Panc1 (cell line): Measurements from ENCODE around the gene AHRR. TPM values are rescaled to one million over a fixed set of nuclear protein-coding genes. Genes with fewer than 3 reads are reported as not detected.

Source experiments
- ATAC-seq: fragments of 200-7000 bp; cut with Tn5 transposase; 2 replicates; pipeline ENCODE4 v1.9.1; 2020; ENCODE audit warnings: mild to moderate bottlenecking, moderate library complexity
- BruUV-seq: library from RNA; stranded (reverse); fragments of 400-500 nt; replicated peaks from 2 replicates; lab custom pipeline; 2021; lab: Mats Ljungman, UMichigan
- CTCF ChIA-PET: fragments of 300-600 bp; sonication (Branson Sonifier 250); formaldehyde crosslinking; loops from one replicate; lab custom pipeline; 2022; ENCODE audit warnings: antibody characterized with exemption; lab: Charles Lee
- POLR2A ChIA-PET: fragments of 300-600 bp; sonication (Branson Sonifier 250); formaldehyde crosslinking; loops from one replicate; lab custom pipeline; 2022; ENCODE audit warnings: antibody characterized with exemption; lab: Charles Lee
- DNase-seq: peaks from one replicate; pipeline ENCODE4 v3.0.0-alpha.2; 2010; ENCODE audit warnings: low read depth, low spot score
- H3K27ac ChIP-seq: 2 replicates; pipeline ENCODE4 v1.5.1; 2011; ENCODE audit warnings: mild to moderate bottlenecking, low read length, inconsistent platforms
- H3K27me3 ChIP-seq: fragments of 200-500 bp; sonication (Bioruptor generic); 2 replicates; pipeline ENCODE4 v1.6.0; 2014; ENCODE audit warnings: low read length, inconsistent platforms; ENCODE audit not compliant: control insufficient read depth, insufficient read depth
- H3K36me3 ChIP-seq: fragments of 200-500 bp; sonication (Bioruptor generic); 2 replicates; pipeline ENCODE4 v1.5.1; 2014; ENCODE audit warnings: inconsistent platforms, mild to moderate bottlenecking, low read length, moderate library complexity; ENCODE audit not compliant: control insufficient read depth, insufficient read depth
- H3K4me1 ChIP-seq: 2 replicates; pipeline ENCODE4 v1.5.1; 2011; ENCODE audit warnings: inconsistent platforms, mild to moderate bottlenecking, low read length, moderate library complexity; ENCODE audit not compliant: control insufficient read depth, insufficient read depth
- H3K4me3 ChIP-seq, 2 experiments: 2 replicates each; pipeline ENCODE4 v1.5.1; 2011 to 2012; ENCODE audit warnings: low read depth in 2 of 2, low read length in 2 of 2, mild to moderate bottlenecking in 2 of 2, inconsistent platforms in 1 of 2, moderate library complexity in 1 of 2
- H3K9me3 ChIP-seq: fragments of 200-500 bp; sonication (Bioruptor generic); 2 replicates; pipeline ENCODE4 v1.5.1; 2014; ENCODE audit warnings: low read depth, mild to moderate bottlenecking, inconsistent platforms, low read length, moderate library complexity; ENCODE audit not compliant: control insufficient read depth, insufficient read depth
- CTCF ChIP-seq: fragments of 450-650 bp; IDR thresholded peaks from 2 replicates; pipeline ENCODE4 v1.5.1; 2017; ENCODE audit warnings: mild to moderate bottlenecking
- POLR2AphosphoS5 ChIP-seq: IDR thresholded peaks from 2 replicates; pipeline ENCODE4 v1.6.1; 2012; ENCODE audit warnings: mild to moderate bottlenecking, low read depth, low read length, moderate library complexity
- SIN3A ChIP-seq: IDR thresholded peaks from 2 replicates; pipeline ENCODE4 v1.6.1; 2012; ENCODE audit warnings: low read depth, mild to moderate bottlenecking, low read length, moderate library complexity, borderline replicate concordance; ENCODE audit not compliant: insufficient read depth
- TCF7L2 ChIP-seq: IDR thresholded peaks from 2 replicates; pipeline ENCODE4 v1.6.1; 2011; ENCODE audit warnings: mild to moderate bottlenecking, low read depth, low read length, inconsistent platforms
- in situ Hi-C: cut with HindIII; loops from 2 replicates; pipeline ENCODE4 v1.10.0; 2016; ENCODE audit warnings: low sequenced_read_pairs, low pct_unique_long_range_greater_than_20kb
- intact Hi-C: fragments of 100-400 bp; cut with micrococcal nuclease; formaldehyde crosslinking; loops from one replicate; pipeline ENCODE4 v1.10.0; 2022; ENCODE audit not compliant: unreplicated experiment
- total RNA-seq: library from RNA; stranded (reverse); gene quantifications from one replicate; pipeline ENCODE4 v1.2.1, GENCODE V29; 2021; ENCODE audit not compliant: unreplicated experiment
- TF ChIP-seq, protein P1 (sequence below), 2 experiments: IDR thresholded peaks; 2 replicates each; pipeline ENCODE4 v1.6.1; 2011 to 2012; ENCODE audit warnings: low read depth in 2 of 2, control low read depth in 1 of 2, low read length in 1 of 2, mild to moderate bottlenecking in 1 of 2, moderate library complexity in 1 of 2; ENCODE audit not compliant: insufficient read depth in 1 of 2

AHRR gene
- total RNA-seq, 1 experiment from 2014 or later = 23.6 TPM

DNA sequence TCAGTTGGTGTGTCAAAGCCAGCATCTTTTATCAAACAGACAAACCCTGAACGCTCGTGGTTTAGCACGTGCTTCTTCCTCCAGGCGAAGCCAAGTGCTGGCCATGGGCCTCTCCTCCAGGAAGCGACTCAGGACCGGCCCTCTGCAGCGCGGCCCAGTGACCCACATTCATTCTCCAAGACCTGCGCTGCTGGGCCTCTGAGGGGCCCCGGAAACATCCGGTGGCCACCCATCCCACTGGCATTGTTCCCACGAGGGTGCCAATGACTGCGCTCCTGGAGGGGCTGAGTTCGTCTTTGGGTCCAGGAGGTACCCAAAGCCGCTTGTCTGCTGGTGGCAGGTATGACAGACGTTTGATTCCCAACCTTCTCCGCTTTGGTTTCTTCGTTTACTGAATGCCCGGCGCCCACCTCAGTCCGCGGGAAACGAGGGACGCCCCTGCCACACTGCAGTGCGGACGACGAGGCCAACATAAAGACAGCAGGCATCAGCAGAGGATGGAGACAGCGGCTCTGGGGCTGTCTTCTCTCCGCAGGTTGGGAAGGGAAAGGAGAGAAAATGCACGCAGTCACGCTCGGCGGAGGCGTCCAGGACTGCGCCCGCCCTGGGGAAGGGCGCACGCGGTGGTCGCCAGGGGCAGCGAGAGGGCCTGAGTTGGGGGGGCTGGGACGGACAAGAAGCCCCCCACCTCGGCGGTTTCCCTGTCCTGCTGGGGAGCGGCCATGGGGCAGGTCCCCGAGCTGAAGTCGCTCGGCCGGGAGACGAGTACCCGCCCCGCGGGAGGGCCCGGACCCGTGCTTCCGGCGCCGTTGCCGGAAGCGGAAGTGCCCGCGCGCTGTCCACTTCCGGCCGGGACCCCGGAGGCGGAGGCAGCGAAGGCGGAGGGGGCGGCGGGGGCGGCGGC, 121.1 kb downstream of the AHRR start, which contains the start of gene EXOC3:
TSS of gene EXOC3 (plus strand) at position 842 of the 904 bp plus-strand sequence. CDS start 3,030 bp downstream, outside the sequence.
- TSS peak; percentile 97 for BruUV-seq
- POLR2A ChIA-PET = no interaction called here

More for the DNA sequence above, 121.1 kb downstream of the AHRR start, which contains the start of gene EXOC3:
- CTCF ChIA-PET = no interaction called here
- intact Hi-C loops (no loop called here), in situ Hi-C loops (no loop called here)
- Histone ChIP-seq H3K9me3 (no peaks in the 10 kb centered on the region), H3K36me3 (peaks cover 1% of the 10 kb centered on the region; the same call in 1 of the 2 replicates), H3K4me1 (peaks cover 13% of the 10 kb centered on the region), H3K27me3 (no peaks in the 10 kb centered on the region), H3K27ac (peak within 1 kb of the TSS; percentile 93), H3K4me3 (peak within 1 kb of the TSS; percentile 99)
- DNase-seq (no peak), ATAC-seq (peak; percentile 97)
- TF ChIP-seq POLR2AphosphoS5 = peak; percentile 91
- TF ChIP-seq SIN3A = peak; percentile 90; the same call in 1 of the 2 replicates
- TF ChIP-seq TCF7L2 = no peak
- TF ChIP-seq CTCF = no peak
- TF ChIP-seq, protein P1, sequence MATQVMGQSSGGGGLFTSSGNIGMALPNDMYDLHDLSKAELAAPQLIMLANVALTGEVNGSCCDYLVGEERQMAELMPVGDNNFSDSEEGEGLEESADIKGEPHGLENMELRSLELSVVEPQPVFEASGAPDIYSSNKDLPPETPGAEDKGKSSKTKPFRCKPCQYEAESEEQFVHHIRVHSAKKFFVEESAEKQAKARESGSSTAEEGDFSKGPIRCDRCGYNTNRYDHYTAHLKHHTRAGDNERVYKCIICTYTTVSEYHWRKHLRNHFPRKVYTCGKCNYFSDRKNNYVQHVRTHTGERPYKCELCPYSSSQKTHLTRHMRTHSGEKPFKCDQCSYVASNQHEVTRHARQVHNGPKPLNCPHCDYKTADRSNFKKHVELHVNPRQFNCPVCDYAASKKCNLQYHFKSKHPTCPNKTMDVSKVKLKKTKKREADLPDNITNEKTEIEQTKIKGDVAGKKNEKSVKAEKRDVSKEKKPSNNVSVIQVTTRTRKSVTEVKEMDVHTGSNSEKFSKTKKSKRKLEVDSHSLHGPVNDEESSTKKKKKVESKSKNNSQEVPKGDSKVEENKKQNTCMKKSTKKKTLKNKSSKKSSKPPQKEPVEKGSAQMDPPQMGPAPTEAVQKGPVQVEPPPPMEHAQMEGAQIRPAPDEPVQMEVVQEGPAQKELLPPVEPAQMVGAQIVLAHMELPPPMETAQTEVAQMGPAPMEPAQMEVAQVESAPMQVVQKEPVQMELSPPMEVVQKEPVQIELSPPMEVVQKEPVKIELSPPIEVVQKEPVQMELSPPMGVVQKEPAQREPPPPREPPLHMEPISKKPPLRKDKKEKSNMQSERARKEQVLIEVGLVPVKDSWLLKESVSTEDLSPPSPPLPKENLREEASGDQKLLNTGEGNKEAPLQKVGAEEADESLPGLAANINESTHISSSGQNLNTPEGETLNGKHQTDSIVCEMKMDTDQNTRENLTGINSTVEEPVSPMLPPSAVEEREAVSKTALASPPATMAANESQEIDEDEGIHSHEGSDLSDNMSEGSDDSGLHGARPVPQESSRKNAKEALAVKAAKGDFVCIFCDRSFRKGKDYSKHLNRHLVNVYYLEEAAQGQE (IDR thresholded peaks at IDR 0.05; ENCODE audit: insufficient read depth in 1 of 2, low read depth in 2 of 2, low read length in 1 of 2) = peak in 1 of 2 experiments; percentile 75; a peak in 2 of 4 replicates
